ENCODE data around the gene CALML3.

The CALML3 gene

GRCh38 chr10:5573968-5574641 is 49.3 kb downstream of the CALML3 start:
- DNase-seq: no peak

GRCh38 chr10:5574642-5575131 is 49.9 kb downstream of the CALML3 start:
- DNase-seq: no peak

GRCh38 chr10:5575144-5575481 is 50.4 kb downstream of the CALML3 start:
- DNase-seq: no peak

- DNase-seq: peak; percentile 18
Observed at GRCh38 chr10:5575482-5576153, 50.9 kb downstream of the CALML3 start.

GRCh38 chr10:5576154-5576748 is 51.5 kb downstream of the CALML3 start:
- DNase-seq: no peak

Measured in NCI-H510A treated with DMSO at 0.1 percent for 48 hours (cell line).